Small intestine (tissue), 7 donors: ENCODE data around the gene BEND3. TPM values are rescaled to one million over a fixed set of nuclear protein-coding genes. Genes with fewer than 3 reads are reported as not detected.
A peak's percentile ranks its signal among the peaks of the same experiment; 100 is the strongest.

Source experiments
- DNase-seq, 2 donors: peaks; one replicate each; pipeline versions ENCODE4 v3.0.0 to v3.0.0-alpha.2; 2013
- FAIRE-seq: peaks from 2 replicates; lab custom pipeline; 2012; peaks lifted over from hg19 to GRCh38; lab: Jason Lieb, UNC
- H3K27ac ChIP-seq, 3 donors: one replicate each; pipeline ENCODE4 v1.5.1; 2013; ENCODE audit warnings: low read length in 2 of 3, mild to moderate bottlenecking in 2 of 3, control low read depth in 1 of 3, inconsistent platforms in 1 of 3, low read depth in 1 of 3, moderate library complexity in 1 of 3
- H3K27me3 ChIP-seq, 3 donors: one replicate each; pipeline ENCODE4 v1.6.1; 2013; ENCODE audit warnings: low read length in 3 of 3, inconsistent platforms in 1 of 3; ENCODE audit not compliant: control insufficient read depth in 3 of 3, insufficient read depth in 3 of 3
- H3K36me3 ChIP-seq, 3 donors: one replicate each; pipeline ENCODE4 v1.6.1; 2013; ENCODE audit warnings: low read length in 3 of 3, inconsistent platforms in 1 of 3, low read depth in 1 of 3, mild to moderate bottlenecking in 1 of 3, moderate library complexity in 1 of 3; ENCODE audit not compliant: control insufficient read depth in 3 of 3, insufficient read depth in 2 of 3
- H3K4me1 ChIP-seq, 3 donors: one replicate each; pipeline ENCODE4 v1.6.1; 2013; ENCODE audit warnings: low read length in 2 of 3, inconsistent platforms in 1 of 3, low read depth in 1 of 3, mild to moderate bottlenecking in 1 of 3, moderate library complexity in 1 of 3; ENCODE audit not compliant: control insufficient read depth in 3 of 3, insufficient read depth in 2 of 3
- H3K4me3 ChIP-seq, 3 donors: one replicate each; pipeline ENCODE4 v1.5.1; 2013; ENCODE audit warnings: low read length in 3 of 3, control low read depth in 1 of 3, inconsistent platforms in 1 of 3, low read depth in 1 of 3, mild to moderate bottlenecking in 1 of 3, moderate library complexity in 1 of 3
- H3K9me3 ChIP-seq, 2 donors: one replicate each; pipeline ENCODE4 v1.6.1; 2013; ENCODE audit warnings: low read depth in 1 of 2, low read length in 1 of 2; ENCODE audit not compliant: control insufficient read depth in 2 of 2, insufficient read depth in 1 of 2
- WGBS, 3 donors: extraction: QIAGEN DNeasy Blood & Tissue Kit; methylation state at CpG; one replicate each; pipeline ENCODE4 v1.1.7; 2013; 5-methylcytosine and 5-hydroxymethylcytosine counted together
- polyA plus RNA-seq, 4 donors: library from polyadenylated mRNA; stranded (reverse) in 3 of 4; unstranded in 1 of 4; fragments of 200-250 nt in 3 of 4; fragments of 120-200 nt in 1 of 4; gene quantifications; one replicate each; pipeline versions ENCODE4 v1.2.1 to v1.2.3, GENCODE V29; 2013
- donor health status: healthy with polysubstance abuse.
- donor health status: control.
- donor health status: control.
- donor health status: Bipolar disorder and iron deficiency.
- donor health status: healthy.

The BEND3 gene
- polyA plus RNA-seq, 4 donors: 0.45 to 5.5 (median 1.8) TPM

DNA sequence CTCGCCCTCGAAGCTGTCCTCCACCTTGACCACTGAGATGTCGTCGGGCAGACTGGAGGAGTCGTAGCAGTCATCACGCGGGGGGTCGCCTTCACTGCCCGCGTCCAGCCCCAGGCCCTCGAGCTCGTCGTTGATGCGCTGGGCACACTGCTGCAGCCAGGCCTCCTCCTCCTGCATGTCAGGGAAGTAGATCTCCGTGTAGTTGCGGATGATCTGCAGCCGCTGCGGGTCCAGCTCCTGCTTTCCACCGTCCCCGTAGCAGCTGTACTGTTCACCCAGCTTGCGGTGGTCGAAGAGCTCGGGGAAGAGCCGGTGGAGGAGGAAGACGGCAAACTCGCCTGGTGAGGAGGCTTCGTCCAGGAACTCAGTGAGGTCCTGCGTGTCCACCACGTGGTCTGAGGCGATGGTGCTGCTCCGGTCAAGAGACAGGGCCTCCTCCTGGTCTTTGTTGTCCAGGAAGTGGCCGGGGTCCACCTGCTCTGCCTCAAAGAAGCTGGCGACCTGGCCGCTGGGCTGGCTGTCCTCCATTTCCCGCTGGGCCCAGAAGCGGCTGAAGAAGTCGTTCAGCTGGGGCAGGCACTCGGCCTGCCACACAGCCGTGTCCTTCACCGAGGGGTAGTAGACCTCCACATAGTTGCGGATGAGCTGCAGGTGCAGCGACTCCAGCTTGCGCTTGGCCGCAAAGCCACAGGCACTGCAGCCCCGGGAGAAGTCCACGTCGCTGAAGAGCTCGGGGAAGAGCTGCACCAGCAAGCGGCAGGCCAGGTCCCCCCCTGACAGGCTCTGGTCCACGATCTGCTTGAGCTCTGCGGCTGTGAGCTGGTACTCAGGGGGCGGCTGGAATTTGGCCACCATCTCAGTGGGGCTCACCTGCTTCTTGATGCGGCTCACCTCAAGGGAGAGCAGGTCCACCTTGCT lies 45.4 kb downstream of the BEND3 start:
- no peak for DNase-seq
- H3K9me3 ChIP-seq: no peaks in the 10 kb centered on the region
- peaks cover 0 to 9% (median 0%) of the 10 kb centered on the region in 3 donors for H3K4me1 ChIP-seq
- WGBS, 3 donors: 97 to 98% (median 98%) methylated on average over 53 of the region's 53 CpGs
- H3K27ac ChIP-seq: no peak overlapping the region
- H3K4me3 ChIP-seq: no peak overlapping the region
- FAIRE-seq: no peak
- H3K36me3 ChIP-seq: peaks cover 0 to 49% (median 4%) of the 10 kb centered on the region in 3 donors
- no peaks in the 10 kb centered on the region for H3K27me3 ChIP-seq

DNA sequence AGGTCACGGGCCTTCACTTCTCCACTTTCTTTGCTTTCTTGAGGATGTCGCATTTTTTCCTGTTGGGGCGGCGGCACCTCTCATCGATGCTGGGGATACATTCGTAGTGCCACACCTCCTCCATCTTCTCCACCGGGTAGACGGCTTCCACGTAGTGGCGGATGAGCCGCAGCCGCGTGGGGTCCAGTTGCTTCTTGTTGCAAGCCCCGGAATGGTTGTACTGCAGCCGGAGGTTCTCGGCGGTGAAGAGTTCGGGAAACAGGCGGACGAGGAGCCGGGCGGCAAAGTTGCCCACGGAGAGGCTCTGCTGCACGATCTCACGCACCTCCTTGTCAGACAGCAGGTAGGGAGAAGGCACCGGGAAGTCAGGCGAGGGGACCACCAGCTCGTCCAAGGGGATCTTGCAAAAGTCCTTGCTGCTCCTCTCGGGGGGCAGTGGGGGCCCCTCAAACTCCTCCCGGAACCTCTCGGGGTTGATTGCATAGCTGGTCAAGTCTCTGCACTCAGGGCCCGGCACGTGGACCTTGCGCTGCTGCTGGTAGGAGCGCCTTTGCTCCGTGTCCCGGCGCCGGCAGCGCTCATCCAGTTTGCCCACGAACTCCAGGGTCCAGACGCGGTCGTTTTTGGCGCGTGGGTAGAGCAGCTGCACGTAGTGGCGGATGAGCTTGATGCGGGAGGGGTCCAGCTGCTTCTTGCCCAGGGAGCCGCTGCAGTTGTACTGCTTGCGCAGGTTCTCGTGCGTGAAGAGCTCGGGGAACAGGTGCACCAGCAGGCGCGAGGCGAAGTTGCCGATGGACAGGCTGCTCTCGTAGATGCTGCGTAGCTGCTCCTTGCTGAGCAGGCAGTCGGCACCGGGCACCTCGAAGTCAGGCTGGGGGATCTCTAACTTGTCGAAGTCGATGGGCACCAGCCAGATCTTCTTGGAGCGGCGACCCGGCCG lies 46.4 kb downstream of the BEND3 start:
- H3K4me3 ChIP-seq: no peak overlapping the region
- no peak overlapping the region for H3K27ac ChIP-seq
- DNase-seq (no peak), FAIRE-seq (no peak)
- H3K36me3 ChIP-seq: peaks cover 0 to 49% (median 4%) of the 10 kb centered on the region in 3 donors
- H3K27me3 ChIP-seq: no peaks in the 10 kb centered on the region
- H3K9me3 ChIP-seq: no peaks in the 10 kb centered on the region
- peaks cover 0 to 9% (median 0%) of the 10 kb centered on the region in 3 donors for H3K4me1 ChIP-seq
- WGBS, 3 donors: 97 to 98% (median 97%) methylated on average over 66 to 69 of the region's 69 CpGs

DNA sequence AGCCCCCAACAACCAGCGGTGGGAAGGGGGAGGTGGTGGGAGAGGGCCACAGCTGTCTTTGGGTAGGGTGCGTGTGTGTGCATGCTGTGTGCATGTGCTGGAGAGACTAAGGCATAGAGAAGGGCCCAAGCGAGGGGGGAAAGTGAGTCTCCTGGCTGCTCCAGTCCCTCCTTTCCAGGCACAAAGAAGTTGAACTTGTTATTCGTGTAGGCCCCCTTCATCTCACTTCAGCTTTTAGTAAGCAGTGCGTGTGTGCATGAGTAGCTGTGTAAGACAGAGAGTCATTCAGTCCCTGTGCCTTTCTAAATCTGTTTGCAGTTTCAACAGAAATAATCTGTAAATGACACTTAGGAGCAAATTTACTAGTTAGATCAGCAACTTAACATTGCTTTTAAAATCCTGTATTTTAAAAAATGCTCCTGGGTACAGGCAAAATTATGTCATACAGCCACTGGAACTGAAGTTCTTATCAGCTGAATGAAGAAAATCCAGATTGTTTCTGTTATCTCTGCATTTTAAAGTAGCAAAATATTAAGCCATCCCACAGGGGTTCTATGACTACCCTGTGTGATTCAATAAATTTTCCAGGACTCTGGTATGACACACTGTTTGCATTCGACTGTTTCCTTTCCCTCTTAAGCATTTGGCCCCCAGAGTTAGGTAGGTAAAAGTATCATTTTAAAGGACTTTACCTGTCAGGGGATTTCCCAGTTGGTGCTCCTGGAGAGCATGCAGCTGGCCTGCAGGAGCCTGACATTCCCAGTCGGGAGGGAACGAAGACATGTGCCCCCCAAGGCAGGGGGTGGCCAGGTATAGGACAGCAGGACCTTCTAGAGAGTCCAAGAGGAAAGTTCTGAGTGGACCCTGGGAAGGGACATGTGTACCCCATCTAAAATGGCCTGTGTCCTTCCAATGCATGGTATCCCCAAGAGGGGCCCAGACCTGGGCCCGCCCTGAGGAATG lies 48.3 kb downstream of the BEND3 start:
- DNase-seq (peak in 1 of 2 donors; percentile 19), FAIRE-seq (no peak)
- Histone ChIP-seq H3K27ac (peak overlapping the region in 1 of 3 donors; percentile 6), H3K36me3 (peaks cover 0 to 42% (median 4%) of the 10 kb centered on the region in 3 donors), H3K4me3 (no peak overlapping the region), H3K4me1 (peaks cover 0 to 9% (median 0%) of the 10 kb centered on the region in 3 donors), H3K27me3 (no peaks in the 10 kb centered on the region), H3K9me3 (no peaks in the 10 kb centered on the region)
- WGBS, 3 donors: 78 to 89% (median 84%) methylated on average over 9 of the region's 9 CpGs

DNA sequence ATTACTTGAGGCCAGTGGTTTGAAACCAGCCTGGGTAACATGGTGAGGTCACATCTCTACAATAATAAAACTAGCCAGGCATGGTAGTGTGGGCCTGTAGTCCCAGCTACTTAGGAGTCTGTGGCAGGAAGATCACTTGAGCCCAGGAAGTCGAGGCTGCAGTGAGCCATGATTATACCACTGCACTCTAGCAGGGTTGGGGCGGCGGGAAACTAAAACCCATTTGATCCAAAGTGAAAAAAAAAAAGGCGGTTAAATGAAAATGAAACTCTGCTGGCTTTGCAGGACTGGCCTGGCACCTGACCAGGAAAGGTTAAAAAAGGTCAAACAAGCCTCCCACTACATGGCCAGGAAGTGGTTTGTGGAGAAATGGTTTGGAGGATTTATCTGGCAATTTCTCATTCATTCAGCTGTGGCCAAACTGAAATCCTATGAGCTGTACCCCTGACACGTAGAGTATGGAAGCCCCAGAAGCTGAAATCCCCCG lies 50.7 kb downstream of the BEND3 start:
- no peaks in the 10 kb centered on the region for H3K27me3 ChIP-seq
- H3K27ac ChIP-seq: no peak overlapping the region
- H3K4me1 ChIP-seq: peaks cover 0 to 9% (median 0%) of the 10 kb centered on the region in 3 donors
- no peak for FAIRE-seq
- DNase-seq: peak in 1 of 2 donors; percentile 33
- H3K36me3 ChIP-seq: peaks cover 0 to 23% (median 0%) of the 10 kb centered on the region in 3 donors
- H3K4me3 ChIP-seq: no peak overlapping the region
- 14 to 39% (median 17%) methylated on average over 6 of the region's 6 CpGs for WGBS, 3 donors
- H3K9me3 ChIP-seq: no peaks in the 10 kb centered on the region

DNA sequence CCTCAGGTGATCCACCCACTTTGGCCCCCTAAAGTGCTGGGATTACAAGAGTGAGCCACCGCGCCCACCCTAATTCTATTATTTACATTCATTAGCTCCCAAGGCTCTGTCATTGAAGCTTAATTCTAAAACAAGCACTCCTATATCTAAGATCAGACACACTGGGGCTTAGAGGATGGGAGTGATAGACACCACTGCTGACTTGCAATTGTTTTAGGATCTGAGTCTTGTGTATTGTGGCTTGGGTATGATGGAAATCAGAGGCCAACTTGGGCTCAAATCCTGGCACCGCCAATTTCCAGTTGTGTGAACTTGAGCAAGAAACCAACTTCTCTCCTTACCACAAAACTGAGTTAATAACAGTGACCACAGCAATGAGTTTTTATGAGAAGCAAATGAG lies 52.6 kb downstream of the BEND3 start:
- WGBS, 3 donors: 95 to 100% (median 97%) methylated on average over 3 of the region's 3 CpGs
- DNase-seq (no peak), FAIRE-seq (no peak)
- Histone ChIP-seq H3K27me3 (no peaks in the 10 kb centered on the region), H3K36me3 (peaks cover 0 to 7% (median 0%) of the 10 kb centered on the region in 3 donors), H3K9me3 (no peaks in the 10 kb centered on the region), H3K4me3 (no peak overlapping the region), H3K4me1 (peaks cover 0 to 8% (median 0%) of the 10 kb centered on the region in 3 donors), H3K27ac (no peak overlapping the region)

DNA sequence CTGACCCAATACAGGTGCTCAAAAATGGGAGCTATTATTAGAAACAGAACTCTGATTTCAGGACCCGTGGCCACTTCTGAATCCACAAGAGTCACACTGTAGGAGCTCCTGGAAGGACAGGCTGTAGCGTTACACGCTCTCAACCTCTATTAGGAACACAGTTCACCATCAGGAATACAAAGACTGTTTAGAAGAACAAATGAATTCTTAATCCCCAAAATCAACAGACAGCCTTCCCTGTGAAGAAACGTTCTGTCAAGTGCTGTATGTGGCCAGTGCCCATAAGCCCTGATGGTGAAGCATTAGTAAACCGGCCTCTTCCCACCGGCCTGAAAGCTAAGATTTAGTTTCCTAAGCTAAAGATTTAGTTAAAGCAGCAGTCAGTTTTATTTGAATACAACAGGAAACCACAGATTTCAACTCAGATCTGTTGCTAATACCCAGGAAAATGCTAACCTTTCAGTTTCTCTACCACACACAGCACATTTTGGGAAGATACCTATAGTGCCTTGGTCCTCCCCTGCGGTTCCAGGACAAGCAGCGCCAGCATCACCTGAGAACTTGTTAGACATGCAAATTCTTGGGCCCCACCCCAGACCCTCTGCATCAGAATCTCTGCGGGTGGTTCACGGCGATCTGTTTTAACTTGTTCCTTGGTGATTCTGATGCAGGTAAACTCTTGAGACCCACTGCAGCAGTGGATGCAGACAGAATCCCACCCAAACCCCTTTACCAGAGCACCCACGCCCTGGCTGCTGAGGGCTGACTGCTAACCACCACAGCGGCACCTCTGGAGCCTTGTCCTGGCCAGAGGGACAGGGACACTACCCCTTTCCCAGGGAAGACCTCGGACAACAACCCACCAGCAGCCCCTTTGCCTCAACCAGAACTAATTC lies 53.9 kb downstream of the BEND3 start:
- FAIRE-seq (no peak), DNase-seq (no peak)
- no peaks in the 10 kb centered on the region for H3K4me1 ChIP-seq
- 43 to 68% (median 62%) methylated on average over 14 of the region's 14 CpGs for WGBS, 3 donors
- H3K36me3 ChIP-seq: no peaks in the 10 kb centered on the region
- no peak overlapping the region for H3K27ac ChIP-seq
- H3K9me3 ChIP-seq: no peaks in the 10 kb centered on the region
- no peaks in the 10 kb centered on the region for H3K27me3 ChIP-seq
- no peak overlapping the region for H3K4me3 ChIP-seq

DNA sequence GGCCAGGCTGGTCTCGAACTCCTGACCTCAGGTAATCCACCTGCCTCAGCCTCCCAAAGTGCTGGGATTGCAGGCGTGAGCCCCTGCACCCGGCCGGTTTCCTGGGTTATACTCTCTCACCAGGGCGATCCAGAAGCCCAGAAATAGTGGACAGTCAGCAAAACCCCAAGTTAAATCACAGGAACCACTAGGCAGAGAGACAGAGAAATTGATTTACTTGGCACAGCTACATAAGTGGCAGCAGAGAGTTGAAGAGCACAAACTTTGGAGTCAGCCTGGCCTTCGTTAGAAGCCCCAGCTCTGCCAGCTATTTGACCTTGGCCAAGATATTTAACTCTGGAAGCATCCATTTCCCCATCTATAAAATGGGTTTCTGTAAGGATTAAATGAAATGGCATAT lies 54.6 kb downstream of the BEND3 start:
- Histone ChIP-seq H3K4me3 (no peak overlapping the region), H3K9me3 (no peaks in the 10 kb centered on the region), H3K27me3 (no peaks in the 10 kb centered on the region), H3K27ac (no peak overlapping the region), H3K36me3 (no peaks in the 10 kb centered on the region), H3K4me1 (no peaks in the 10 kb centered on the region)
- FAIRE-seq (no peak), DNase-seq (no peak)
- WGBS, 3 donors: 89 to 93% (median 91%) methylated on average over 6 of the region's 6 CpGs
